Right lung (tissue), 5 donors: ENCODE measurements around the gene FBXO41. TPM values are rescaled to one million over a fixed set of nuclear protein-coding genes. Genes with fewer than 3 reads are reported as not detected.

Experiments used
- DNase-seq, 2 donors: peaks; one replicate each; pipeline ENCODE4 v3.0.0-alpha.2; 2013
- polyA plus RNA-seq, 5 donors: library from polyadenylated mRNA; unstranded; fragments of 120-200 nt; gene quantifications; one replicate each; pipeline versions ENCODE4 v1.2.1 to v1.2.3, GENCODE V29; 2013; ENCODE audit warnings: inconsistent platforms in 1 of 5, low replicate concordance in 1 of 5; ENCODE audit not compliant: insufficient read length in 5 of 5, insufficient read depth in 1 of 5

Gene FBXO41
- polyA plus RNA-seq, 5 donors, result 1.5 to 2.1 (median 1.6) TPM

DNA sequence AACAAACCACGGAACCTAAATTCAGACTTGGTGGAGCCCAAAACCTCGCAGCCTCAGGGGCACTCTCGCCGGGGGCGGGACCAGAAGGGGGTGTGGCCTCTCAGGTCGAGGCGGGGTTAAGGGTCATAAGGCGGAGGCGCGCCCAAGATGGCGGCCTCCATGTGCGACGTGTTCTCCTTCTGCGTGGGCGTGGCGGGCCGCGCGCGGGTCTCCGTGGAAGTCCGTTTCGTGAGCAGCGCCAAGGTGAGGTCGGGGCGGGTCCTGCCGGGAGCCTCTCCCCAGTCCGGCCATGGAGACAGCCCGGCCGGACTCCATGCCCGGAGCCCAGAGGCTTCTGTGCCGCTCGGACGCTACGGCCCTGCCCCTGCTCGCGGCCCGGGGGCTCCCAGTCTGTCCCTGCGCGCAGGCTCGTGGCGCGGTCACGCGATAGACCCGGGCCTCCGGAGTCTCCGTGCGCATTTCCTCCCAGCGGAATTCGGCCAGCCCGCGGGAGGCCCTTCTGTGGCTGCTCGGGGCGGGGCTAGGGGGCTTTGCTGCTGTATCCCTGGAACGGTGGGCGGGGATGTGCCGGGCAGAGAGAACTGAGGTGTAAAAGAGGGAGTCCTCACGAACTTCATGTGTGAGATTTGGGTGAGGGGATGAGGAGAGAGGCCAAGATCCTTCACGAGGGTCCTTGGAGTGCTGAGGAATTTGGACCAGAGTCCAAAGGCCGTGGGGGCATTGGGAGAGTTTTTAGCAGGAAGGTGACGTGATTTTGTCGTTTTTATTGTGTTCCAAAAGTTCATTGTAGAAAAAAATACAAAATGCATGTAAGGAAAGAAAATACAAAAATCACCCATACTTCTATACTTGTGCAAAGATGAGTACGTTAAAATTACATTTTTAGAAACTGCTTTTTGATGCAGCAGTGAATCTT, 69.9 kb downstream of the FBXO41 start, which contains the start of gene SMYD5:
TSS of gene SMYD5 (plus strand) at position 126 of the 916 bp plus-strand sequence. CDS start at position 148, 22 bp downstream.
- peak; percentile 81 to 82 for DNase-seq

DNA sequence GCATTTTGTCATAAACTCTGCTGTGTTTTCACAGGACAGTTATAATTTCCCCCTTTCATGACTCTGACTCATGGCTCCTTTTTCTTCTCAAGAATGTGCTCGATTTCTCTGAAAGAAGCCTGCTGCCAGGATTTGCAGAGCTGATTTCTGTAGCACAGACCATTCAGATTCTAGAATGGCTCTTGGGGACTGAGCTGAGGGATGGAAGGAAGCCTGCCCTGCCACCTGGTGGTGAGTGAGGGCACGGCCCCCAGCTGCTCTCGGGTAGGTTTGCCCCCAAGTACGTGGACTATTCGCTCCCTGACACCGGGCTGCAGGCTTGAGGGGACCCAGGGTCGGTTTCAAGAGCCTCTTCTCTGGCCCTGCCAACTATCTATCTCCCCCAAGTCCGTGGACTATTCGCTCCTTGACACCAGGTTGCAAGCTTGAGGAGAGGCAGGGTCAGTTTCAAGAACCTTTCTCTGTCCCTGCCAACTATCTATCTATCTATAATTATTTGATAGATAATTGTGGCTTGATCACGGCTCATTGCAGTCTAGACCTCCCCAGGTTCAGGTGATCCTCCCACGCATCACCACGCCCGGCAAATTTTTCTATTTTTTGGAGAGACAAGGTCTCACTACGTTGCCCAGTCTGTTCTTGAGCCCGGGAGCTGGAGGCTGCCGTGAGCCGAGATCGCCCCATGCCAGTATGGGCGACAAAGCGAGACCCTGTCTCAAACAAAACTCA, 71.7 kb downstream of the FBXO41 start:
- peak in 1 of 2 donors; percentile 54 for DNase-seq

DNA sequence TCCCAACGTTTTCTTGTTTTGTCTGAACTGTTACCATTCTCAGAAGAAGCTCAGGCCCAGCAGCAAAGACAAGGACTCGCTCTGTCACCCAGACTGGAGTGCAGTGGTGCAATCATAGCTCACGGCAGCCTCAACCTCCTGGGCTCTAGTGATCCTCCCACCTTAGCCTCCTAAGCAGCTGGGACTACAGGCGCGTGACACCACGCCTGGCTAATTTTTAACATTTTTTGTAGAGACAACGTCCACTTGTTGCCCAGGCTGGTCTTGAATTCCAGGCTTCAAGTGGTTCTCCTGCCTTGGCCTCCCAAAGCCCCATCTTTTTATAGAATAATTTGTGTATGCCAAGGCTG, 72.2 kb downstream of the FBXO41 start:
- no peak for DNase-seq

DNA sequence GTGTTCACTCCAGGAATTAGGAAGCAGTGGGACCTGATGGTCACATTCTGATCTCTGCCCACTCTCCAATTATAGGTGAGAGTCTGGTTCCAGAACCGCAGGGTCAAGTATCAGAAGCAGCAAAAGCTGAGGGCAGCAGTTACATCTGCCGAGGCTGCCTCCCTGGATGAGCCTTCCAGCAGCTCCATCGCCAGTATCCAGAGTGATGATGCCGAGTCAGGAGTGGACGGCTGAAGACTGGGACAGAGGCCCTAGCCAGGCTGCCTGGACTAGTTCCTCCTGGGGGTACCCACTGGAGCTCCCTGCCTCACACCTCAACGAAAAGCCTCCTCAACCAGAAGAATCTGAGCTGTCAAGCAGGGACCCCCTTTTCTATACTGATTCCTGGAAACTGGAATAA, 73.6 kb downstream of the FBXO41 start:
- DNase-seq, result no peak

DNA sequence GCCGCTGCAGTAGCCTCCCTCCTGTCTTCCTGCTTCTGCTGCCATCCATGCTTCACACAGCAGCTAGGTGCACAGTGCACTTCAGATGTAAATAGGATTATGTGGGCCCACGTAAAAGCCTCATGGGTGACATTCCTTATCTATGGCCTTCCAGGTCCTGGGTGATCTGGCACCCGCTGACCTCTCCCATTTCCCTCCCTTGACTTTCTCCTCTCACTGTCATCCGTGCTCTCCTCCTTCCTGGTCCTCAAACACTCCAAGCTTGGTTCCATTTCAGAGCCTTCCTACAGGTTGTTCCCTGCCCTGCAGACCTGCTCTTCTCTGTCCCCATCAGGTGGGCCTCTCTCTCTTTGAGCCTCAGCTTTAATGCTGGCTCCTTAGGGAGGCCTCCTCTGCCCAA, 74.3 kb downstream of the FBXO41 start:
- no peak for DNase-seq

DNA sequence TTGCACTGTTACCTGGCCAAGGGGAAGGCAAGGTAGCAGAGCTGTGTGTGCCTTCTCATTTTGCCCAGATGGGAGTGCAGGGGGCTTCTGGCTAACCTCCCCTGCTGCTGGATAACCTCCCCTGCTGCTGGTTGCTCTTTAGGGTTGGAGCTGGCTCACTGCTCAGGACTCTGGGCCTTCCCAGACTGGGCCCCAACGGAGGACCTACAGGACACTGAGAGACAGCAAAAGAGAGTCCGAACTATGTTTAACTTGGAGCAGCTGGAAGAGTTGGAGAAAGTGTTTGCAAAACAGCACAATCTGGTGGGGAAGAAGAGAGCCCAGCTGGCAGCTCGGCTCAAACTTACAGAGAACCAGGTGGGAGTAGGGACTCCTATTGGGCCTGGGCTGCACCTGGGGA, 76.0 kb downstream of the FBXO41 start:
- no peak for DNase-seq

DNA sequence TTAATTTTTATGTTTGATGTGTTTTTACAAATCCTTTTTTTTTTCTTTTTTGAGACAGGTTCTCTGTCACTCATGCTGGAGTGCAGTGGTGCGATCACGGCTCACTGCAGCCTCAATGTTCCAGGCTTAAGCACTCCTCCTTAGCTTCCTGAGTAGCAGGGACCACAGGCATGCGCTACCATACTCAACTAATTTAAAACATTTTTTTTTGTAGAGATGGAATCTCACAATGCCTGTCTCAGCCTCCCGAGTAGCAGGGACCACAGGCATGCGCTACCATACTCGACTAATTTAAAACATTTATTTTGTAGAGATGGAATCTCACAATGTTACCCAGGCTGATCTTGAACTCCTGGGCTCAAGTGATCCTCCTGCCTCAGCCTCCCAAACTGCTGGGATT, 78.7 kb downstream of the FBXO41 start:
- DNase-seq, result no peak

Other genes starting within 250 kb of the FBXO41 start
- 10 to 100 TPM; 13.7 to 17.6 (median 14.9) TPM for gene SFXN5, start 212.8 kb downstream of the FBXO41 start, polyA plus RNA-seq
- gene RAB11FIP5, start 171.5 kb downstream of the FBXO41 start, polyA plus RNA-seq, result 10 to 100 TPM in 3 of 5 donors, 1 to 10 TPM in 2; 9.0 to 12.5 (median 11.8) TPM
- gene NOTO, start 81.9 kb downstream of the FBXO41 start, polyA plus RNA-seq, result under 1 TPM; 0.08 to 0.18 (median 0.13) TPM
- gene SMYD5, start 70.2 kb downstream of the FBXO41 start, polyA plus RNA-seq, result 10 to 100 TPM; 30.4 to 39.0 (median 35.6) TPM
- gene PRADC1, start 51.2 kb downstream of the FBXO41 start, polyA plus RNA-seq, result 10 to 100 TPM in 4 of 5 donors, 1 to 10 TPM in 1; 9.8 to 21.8 (median 11.8) TPM
- 100 to 1,000 TPM; 211 to 233 (median 216) TPM for gene CCT7, start 50.2 kb downstream of the FBXO41 start, polyA plus RNA-seq
- not detected for gene EGR4, start 9.1 kb upstream of the FBXO41 start, polyA plus RNA-seq
- 10 to 100 TPM; 29.4 to 40.5 (median 38.9) TPM for gene ALMS1, start 101.4 kb upstream of the FBXO41 start, polyA plus RNA-seq